Neural cell (in vitro differentiated cells): ENCODE measurements around the gene DNM2.

Experiments used
- CTCF ChIP-seq: fragments of 450-650 bp; IDR thresholded peaks from 2 replicates; pipeline ENCODE4 v1.5.1; 2014; ENCODE audit warnings: antibody characterized with exemption, mild to moderate bottlenecking, moderate library complexity; ENCODE audit not compliant: poor library complexity, severe bottlenecking
- EZH2 ChIP-seq: fragments of 200-600, 300-800 bp; shearing (Covaris generic), sonication (generic); IDR thresholded peaks from 2 replicates; pipeline ENCODE4 v1.6.1; 2014; ENCODE audit warnings: antibody characterized with exemption, low read length, borderline replicate concordance, mild to moderate bottlenecking; ENCODE audit not compliant: insufficient read depth, poor library complexity, severe bottlenecking

- TF ChIP-seq CTCF (no peak), EZH2 (no peak)
Measured at GRCh38 chr19:10707440-10707839, 10.4 kb upstream of the DNM2 start.
